ENCODE measurements around the gene INAFM1.

Gene INAFM1

GRCh38 chr19:47316513-47316912 is 41.8 kb downstream of the INAFM1 start:
- no peak for TF ChIP-seq CTCF (conservative IDR thresholded peaks at IDR 0.05; ENCODE audit: low read length)
- no peak for TF ChIP-seq EZH2phosphoT487 (IDR thresholded peaks at IDR 0.05; ENCODE audit: borderline replicate concordance)
- Histone ChIP-seq H3K36me3 (ENCODE audit: insufficient read depth, low read length) (no peaks in the 10 kb centered on the region), H3F3A (ENCODE audit: low read depth) (no peaks in the 10 kb centered on the region; the same call in 1 of the 2 replicates), H2AFZ (ENCODE audit: low read length) (no peak overlapping the region), H3K4me3 (ENCODE audit: low read length, poor library complexity, severe bottlenecking) (no peak overlapping the region), H3K27me3 (ENCODE audit: insufficient read depth, low read length, poor library complexity, severe bottlenecking) (no peaks in the 10 kb centered on the region), H3K9me2 (replicated peaks; ENCODE audit: low read depth, low read length) (no peaks in the 10 kb centered on the region), H3K9ac (ENCODE audit: low read depth, low read length, poor library complexity, severe bottlenecking) (no peak overlapping the region), H3K4me1 (ENCODE audit: insufficient read depth, low read length, poor library complexity, severe bottlenecking) (peaks cover 7% of the 10 kb centered on the region), H4K20me1 (ENCODE audit: insufficient read depth, low read length, poor library complexity, severe bottlenecking) (no peaks in the 10 kb centered on the region), H3K4me2 (ENCODE audit: low read depth, low read length, poor library complexity, severe bottlenecking) (no peak overlapping the region), H3K9me3 (ENCODE audit: insufficient read depth, low read depth, low read length) (no peaks in the 10 kb centered on the region), H3K79me2 (ENCODE audit: insufficient read depth, low read length) (no peaks in the 10 kb centered on the region)

- no peaks in the 10 kb centered on the region for H3K27me3 ChIP-seq (ENCODE audit: insufficient read depth, low read length, poor library complexity, severe bottlenecking)
- H2AFZ ChIP-seq (ENCODE audit: low read length), result no peak overlapping the region
- H3F3A ChIP-seq (ENCODE audit: low read depth), result no peaks in the 10 kb centered on the region
- no peak overlapping the region for H3K9ac ChIP-seq (ENCODE audit: low read depth, low read length, poor library complexity, severe bottlenecking)
- no peak overlapping the region for H3K4me2 ChIP-seq (ENCODE audit: low read depth, low read length, poor library complexity, severe bottlenecking)
- no peaks in the 10 kb centered on the region for H3K36me3 ChIP-seq (ENCODE audit: insufficient read depth, low read length)
- H3K4me3 ChIP-seq (ENCODE audit: low read length, poor library complexity, severe bottlenecking), result no peak overlapping the region
- no peaks in the 10 kb centered on the region for H3K79me2 ChIP-seq (ENCODE audit: insufficient read depth, low read length)
- H3K9me2 ChIP-seq (replicated peaks; ENCODE audit: low read depth, low read length), result no peaks in the 10 kb centered on the region
- peaks cover 5% of the 10 kb centered on the region for H3K4me1 ChIP-seq (ENCODE audit: insufficient read depth, low read length, poor library complexity, severe bottlenecking)
- TF ChIP-seq EZH2phosphoT487 (IDR thresholded peaks at IDR 0.05; ENCODE audit: borderline replicate concordance) (no peak), CTCF (conservative IDR thresholded peaks at IDR 0.05; ENCODE audit: low read length) (no peak)
- H4K20me1 ChIP-seq (ENCODE audit: insufficient read depth, low read length, poor library complexity, severe bottlenecking), result no peaks in the 10 kb centered on the region
- H3K9me3 ChIP-seq (ENCODE audit: insufficient read depth, low read depth, low read length), result no peaks in the 10 kb centered on the region
These were observed 45.5 kb downstream of the INAFM1 start for GRCh38 chr19:47319923-47320871.

- H3K27me3 ChIP-seq (ENCODE audit: insufficient read depth, low read length, poor library complexity, severe bottlenecking), result no peaks in the 10 kb centered on the region
These were observed 46.9 kb downstream of the INAFM1 start for GRCh38 chr19:47321630-47322029.

More at GRCh38 chr19:47321630-47322029, 46.9 kb downstream of the INAFM1 start:
- no peaks in the 10 kb centered on the region for H3K4me1 ChIP-seq (ENCODE audit: insufficient read depth, low read length, poor library complexity, severe bottlenecking)
- H3K9ac ChIP-seq (ENCODE audit: low read depth, low read length, poor library complexity, severe bottlenecking), result no peak overlapping the region
- no peak for TF ChIP-seq CTCF (conservative IDR thresholded peaks at IDR 0.05; ENCODE audit: low read length)
- no peak for TF ChIP-seq EZH2phosphoT487 (IDR thresholded peaks at IDR 0.05; ENCODE audit: borderline replicate concordance)
- H3K79me2 ChIP-seq (ENCODE audit: insufficient read depth, low read length), result no peaks in the 10 kb centered on the region
- no peaks in the 10 kb centered on the region for H3F3A ChIP-seq (ENCODE audit: low read depth)
- H3K9me2 ChIP-seq (replicated peaks; ENCODE audit: low read depth, low read length), result no peaks in the 10 kb centered on the region
- H2AFZ ChIP-seq (ENCODE audit: low read length), result no peak overlapping the region
- no peaks in the 10 kb centered on the region for H3K9me3 ChIP-seq (ENCODE audit: insufficient read depth, low read depth, low read length)
- H4K20me1 ChIP-seq (ENCODE audit: insufficient read depth, low read length, poor library complexity, severe bottlenecking), result no peaks in the 10 kb centered on the region
- no peaks in the 10 kb centered on the region for H3K36me3 ChIP-seq (ENCODE audit: insufficient read depth, low read length)
- no peak overlapping the region for H3K4me3 ChIP-seq (ENCODE audit: low read length, poor library complexity, severe bottlenecking)
- H3K4me2 ChIP-seq (ENCODE audit: low read depth, low read length, poor library complexity, severe bottlenecking), result no peak overlapping the region

Measured in Loucy (cell line).